Fibroblast of skin of abdomen (primary cell): ENCODE results near the gene PPP2R5C.

Source experiments
- DNase-seq: peaks from one replicate; pipeline ENCODE4 v3.0.0-alpha.2; 2013

PPP2R5C gene

DNA sequence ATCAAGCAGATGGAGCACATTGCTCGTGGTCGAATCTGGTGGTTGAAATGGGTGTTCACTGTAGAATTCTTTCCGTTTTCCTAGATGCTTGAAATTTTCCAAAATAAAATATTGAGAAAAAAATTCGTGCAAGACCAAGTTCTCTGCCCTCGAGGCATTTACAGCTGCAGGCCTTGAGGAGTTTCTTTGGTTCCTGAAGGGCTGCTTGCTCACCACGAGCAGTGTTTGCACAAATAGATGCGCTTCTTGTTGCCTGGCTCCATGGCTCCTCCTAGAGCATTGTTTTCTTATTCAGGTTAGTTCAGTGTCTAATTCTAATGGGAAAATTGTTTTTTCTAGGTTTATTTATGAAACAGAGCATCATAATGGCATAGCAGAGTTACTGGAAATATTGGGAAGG is 128.4 kb downstream of the PPP2R5C start:
- peak; percentile 12 for DNase-seq

DNA sequence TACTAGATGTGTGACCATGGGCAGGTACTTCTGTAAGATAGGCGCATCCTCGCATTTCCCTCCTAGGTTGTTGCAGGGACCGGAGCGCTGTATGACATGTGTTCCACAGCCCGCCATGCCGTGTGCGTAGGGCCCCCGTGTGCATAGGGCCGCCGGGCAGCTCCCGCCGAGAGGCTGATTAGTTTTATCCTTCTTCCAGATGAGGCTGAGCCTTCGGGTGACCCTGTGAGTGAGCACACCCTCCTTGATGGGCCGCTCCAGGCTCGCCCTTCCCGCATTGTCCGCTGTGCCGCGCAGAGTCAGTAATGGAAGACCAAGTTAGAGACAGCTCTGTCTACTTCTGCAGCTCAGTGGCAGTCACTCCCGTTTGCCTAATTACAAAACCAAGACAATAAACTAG is 130.0 kb downstream of the PPP2R5C start:
- no peak for DNase-seq

DNA sequence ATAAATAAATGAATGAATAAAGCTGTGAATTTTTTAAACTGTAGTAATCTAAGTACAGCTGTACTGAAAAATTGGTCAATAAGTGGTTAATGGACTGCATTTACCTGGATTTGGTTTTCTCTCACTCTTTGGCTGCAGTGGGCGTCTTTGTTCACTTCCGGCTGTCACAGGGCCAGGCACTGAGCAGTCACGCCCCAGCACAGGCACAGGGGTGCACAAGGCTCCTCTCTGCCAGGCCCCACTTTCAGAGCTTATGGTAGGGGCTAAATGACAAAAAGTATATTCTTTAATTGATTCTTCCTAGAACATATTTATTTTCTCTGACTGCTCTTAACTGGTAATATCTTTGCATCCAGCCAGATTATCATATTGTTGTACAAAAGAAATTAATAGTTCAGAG is 132.2 kb downstream of the PPP2R5C start:
- no peak for DNase-seq

- no peak for DNase-seq
Measured at GRCh38 chr14:101894365-101895081, 133.0 kb downstream of the PPP2R5C start.

- DNase-seq: no peak
Measured at GRCh38 chr14:101895256-101895655, 133.7 kb downstream of the PPP2R5C start.

DNA sequence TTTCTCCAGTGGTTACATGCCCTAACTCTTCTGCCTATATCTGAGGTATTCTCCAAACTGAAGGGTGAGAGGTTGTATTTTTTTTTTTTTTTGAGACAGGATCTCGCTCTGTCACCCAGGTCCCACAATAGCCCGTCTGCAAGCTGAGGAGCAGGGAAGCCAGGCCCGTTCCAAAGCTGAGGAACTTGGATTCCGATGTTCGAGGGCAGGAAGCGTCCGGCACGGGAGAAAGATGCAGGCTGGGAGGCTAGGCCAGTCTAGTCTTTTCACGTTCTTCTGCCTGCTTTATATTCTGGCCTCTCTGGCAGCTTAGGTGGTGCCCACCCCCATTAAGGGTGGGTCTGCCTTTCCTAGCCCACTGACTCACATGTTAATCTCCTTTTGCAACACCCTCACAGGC is 135.8 kb downstream of the PPP2R5C start:
- no peak for DNase-seq

DNA sequence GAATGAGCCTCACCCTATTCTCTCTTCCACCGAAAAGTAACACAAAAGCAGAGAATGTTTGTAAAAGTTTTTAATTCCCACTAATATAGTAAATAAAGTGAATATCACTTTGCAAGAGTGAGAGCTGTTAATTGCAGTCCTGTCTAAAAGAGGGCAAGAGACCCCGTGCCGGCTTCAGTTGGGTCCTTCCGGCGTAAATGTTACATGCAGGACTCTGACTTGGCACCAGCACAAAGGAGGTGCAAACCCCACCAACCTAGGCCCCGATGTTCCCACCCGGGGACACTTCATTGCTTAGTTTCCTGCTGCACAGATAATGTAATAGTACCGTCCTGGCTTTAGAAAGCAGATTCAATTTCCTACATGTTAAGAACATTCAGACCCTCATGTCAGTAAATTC is 136.9 kb downstream of the PPP2R5C start:
- no peak for DNase-seq

GRCh38 chr14:101899263-101899662 is 137.8 kb downstream of the PPP2R5C start:
- DNase-seq: no peak

GRCh38 chr14:101900253-101900652 is 138.7 kb downstream of the PPP2R5C start:
- no peak for DNase-seq

GRCh38 chr14:101903111-101903561 is 141.6 kb downstream of the PPP2R5C start:
- DNase-seq: no peak

- no peak for DNase-seq
Measured at GRCh38 chr14:101905614-101906013, 144.1 kb downstream of the PPP2R5C start.

GRCh38 chr14:101906645-101907044 is 145.1 kb downstream of the PPP2R5C start:
- no peak for DNase-seq

- DNase-seq: no peak
Measured at GRCh38 chr14:101907619-101908018, 146.1 kb downstream of the PPP2R5C start.

- DNase-seq: no peak
Measured at GRCh38 chr14:101908795-101909194, 147.3 kb downstream of the PPP2R5C start.

- no peak for DNase-seq
Measured at GRCh38 chr14:101909371-101910096, 148.0 kb downstream of the PPP2R5C start.

DNA sequence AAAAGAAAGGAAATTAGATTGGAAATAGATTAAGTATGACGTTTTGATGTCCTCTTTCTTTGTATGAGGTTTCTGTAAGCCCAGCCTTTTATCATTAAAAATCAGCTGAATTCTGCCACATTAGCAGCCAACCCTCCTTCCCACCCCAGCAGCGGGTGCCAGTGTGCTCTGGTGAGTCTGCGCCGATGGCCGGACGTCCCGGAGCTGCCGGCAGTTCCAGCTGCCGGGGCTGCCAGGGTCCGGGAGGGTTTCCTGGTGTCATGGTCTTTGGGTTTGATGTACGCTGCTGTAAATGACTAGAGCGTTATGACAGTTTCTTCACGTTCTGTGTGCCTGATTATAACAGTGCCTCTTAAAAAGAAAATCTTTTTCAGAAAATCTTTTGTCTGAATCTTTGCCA is 151.3 kb downstream of the PPP2R5C start:
- DNase-seq: no peak

DNA sequence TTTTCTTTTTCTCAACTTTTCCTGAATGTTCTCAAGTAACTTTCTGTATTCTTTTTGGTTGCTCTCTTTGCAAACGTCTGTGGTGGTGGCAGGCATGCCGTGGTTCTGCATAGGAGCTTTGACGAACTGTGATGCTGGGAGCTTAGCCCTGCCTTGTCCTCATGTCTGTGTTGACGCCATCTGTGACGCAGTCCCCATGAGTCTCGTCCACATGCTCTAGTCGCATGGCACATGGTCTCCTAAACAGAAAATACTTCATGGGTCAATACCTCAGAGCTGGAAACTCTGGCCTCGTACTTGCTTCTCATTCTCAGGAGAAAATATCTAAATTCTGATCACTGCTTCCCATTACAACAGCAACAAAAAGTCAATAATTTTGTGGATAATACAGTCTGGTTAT is 152.6 kb downstream of the PPP2R5C start:
- DNase-seq: no peak

- DNase-seq: no peak
Measured at GRCh38 chr14:101915871-101916815, 154.6 kb downstream of the PPP2R5C start.

GRCh38 chr14:101916816-101917412 is 155.4 kb downstream of the PPP2R5C start:
- no peak for DNase-seq

- no peak for DNase-seq
Measured at GRCh38 chr14:101917413-101918017, 156.0 kb downstream of the PPP2R5C start.

- DNase-seq: no peak
Measured at GRCh38 chr14:101918065-101918989, 156.8 kb downstream of the PPP2R5C start.
